NCI-H345 (cell line): ENCODE results near the gene SAE1.
"Not testable (repeated sequence)": the region's sequence is repeated elsewhere in the genome, so short reads cannot be mapped to it uniquely, and the experiment has no call there.

ENCODE experiments used
- DNase-seq: peaks from one replicate; lab custom pipeline; 2025; lab: John Stamatoyannopoulos, UW

The SAE1 gene

GRCh38 chr19:47130120-47130588 lies 481 bp upstream of the SAE1 start:
- no peak for DNase-seq

GRCh38 chr19:47132194-47132852 lies 1.7 kb downstream of the SAE1 start:
- DNase-seq = no peak

GRCh38 chr19:47133021-47133471 lies 2.4 kb downstream of the SAE1 start:
- no peak for DNase-seq

GRCh38 chr19:47134545-47134944 lies 3.9 kb downstream of the SAE1 start:
- DNase-seq = no peak

GRCh38 chr19:47135156-47135555 lies 4.5 kb downstream of the SAE1 start:
- no peak for DNase-seq

- not testable (repeated sequence) for DNase-seq
Observed at GRCh38 chr19:47141252-47141651, 10.6 kb downstream of the SAE1 start.

- no peak for DNase-seq
Observed at GRCh38 chr19:47141695-47142094, 11.1 kb downstream of the SAE1 start.

GRCh38 chr19:47142779-47143178 lies 12.1 kb downstream of the SAE1 start:
- DNase-seq = no peak

- DNase-seq = no peak
Observed at GRCh38 chr19:47143322-47144073, 12.9 kb downstream of the SAE1 start.

- DNase-seq = no peak
Observed at GRCh38 chr19:47144630-47145029, 14.0 kb downstream of the SAE1 start.

- DNase-seq = no peak
Observed at GRCh38 chr19:47145639-47146486, 15.2 kb downstream of the SAE1 start.

- no peak for DNase-seq
Observed at GRCh38 chr19:47146920-47147319, 16.3 kb downstream of the SAE1 start.

- no peak for DNase-seq
Observed at GRCh38 chr19:47151627-47152026, 21.0 kb downstream of the SAE1 start.

GRCh38 chr19:47152205-47152604 lies 21.6 kb downstream of the SAE1 start:
- DNase-seq = no peak

GRCh38 chr19:47152632-47153031 lies 22.0 kb downstream of the SAE1 start:
- DNase-seq = no peak

- no peak for DNase-seq
Observed at GRCh38 chr19:47153266-47153665, 22.6 kb downstream of the SAE1 start.

- no peak for DNase-seq
Observed at GRCh38 chr19:47155148-47155547, 24.5 kb downstream of the SAE1 start.

- no peak for DNase-seq
Observed at GRCh38 chr19:47156861-47157430, 26.3 kb downstream of the SAE1 start.

GRCh38 chr19:47157431-47158321 lies 27.0 kb downstream of the SAE1 start:
- DNase-seq = no peak

- no peak for DNase-seq
Observed at GRCh38 chr19:47158367-47158791, 27.7 kb downstream of the SAE1 start.

- no peak for DNase-seq
Observed at GRCh38 chr19:47158879-47159503, 28.4 kb downstream of the SAE1 start.
